ENCODE results near the gene NINJ1.

DNA sequence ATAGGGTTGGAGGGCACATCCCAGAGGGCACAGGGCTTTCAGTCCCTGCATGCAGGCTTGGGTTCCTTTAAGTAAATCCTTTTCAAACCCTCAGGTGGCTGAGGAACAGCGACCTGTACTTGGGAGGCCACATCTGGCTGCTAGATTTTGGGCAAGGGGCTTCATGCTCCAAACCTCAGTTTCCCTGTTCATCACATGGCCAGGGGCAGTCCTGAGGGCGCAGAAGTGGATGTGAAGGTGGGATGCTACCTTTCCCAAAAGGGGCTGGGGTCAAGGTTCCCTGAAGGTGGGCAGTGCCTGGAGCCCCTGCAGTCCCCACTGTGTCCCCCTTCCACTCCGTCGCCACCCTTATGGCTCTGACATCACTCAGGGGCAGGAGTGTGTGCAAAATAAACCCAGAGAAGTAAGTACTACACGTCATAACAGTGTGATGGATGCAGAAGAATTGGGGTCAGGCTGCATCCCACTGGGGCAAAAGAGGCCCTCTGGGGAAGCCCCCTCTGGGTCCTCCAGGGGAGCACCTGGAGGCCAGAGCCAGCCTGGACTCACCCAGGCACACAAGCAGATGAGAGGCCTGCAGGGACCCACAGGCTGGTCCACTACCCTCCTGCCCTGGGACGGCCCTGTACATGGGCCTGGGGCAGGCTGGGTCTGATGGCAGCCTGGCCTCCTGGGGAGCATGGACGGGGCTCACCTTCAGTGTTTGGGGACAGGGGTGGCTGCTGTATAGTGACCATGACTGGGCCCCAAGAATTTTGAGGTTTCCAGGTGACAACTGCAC is 40.0 kb downstream of the NINJ1 start:
- TF ChIP-seq, protein P1, sequence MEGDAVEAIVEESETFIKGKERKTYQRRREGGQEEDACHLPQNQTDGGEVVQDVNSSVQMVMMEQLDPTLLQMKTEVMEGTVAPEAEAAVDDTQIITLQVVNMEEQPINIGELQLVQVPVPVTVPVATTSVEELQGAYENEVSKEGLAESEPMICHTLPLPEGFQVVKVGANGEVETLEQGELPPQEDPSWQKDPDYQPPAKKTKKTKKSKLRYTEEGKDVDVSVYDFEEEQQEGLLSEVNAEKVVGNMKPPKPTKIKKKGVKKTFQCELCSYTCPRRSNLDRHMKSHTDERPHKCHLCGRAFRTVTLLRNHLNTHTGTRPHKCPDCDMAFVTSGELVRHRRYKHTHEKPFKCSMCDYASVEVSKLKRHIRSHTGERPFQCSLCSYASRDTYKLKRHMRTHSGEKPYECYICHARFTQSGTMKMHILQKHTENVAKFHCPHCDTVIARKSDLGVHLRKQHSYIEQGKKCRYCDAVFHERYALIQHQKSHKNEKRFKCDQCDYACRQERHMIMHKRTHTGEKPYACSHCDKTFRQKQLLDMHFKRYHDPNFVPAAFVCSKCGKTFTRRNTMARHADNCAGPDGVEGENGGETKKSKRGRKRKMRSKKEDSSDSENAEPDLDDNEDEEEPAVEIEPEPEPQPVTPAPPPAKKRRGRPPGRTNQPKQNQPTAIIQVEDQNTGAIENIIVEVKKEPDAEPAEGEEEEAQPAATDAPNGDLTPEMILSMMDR (IDR thresholded peaks at IDR 0.05; ENCODE audit: control extremely low read depth in 1 of 3, insufficient read depth in 1 of 3, low read depth in 1 of 3, low read length in 3 of 3): no peak
- no peak for TF ChIP-seq POLR2A (IDR thresholded peaks at IDR 0.05; ENCODE audit: control extremely low read depth in 1 of 2, low read depth in 2 of 2, low read length in 2 of 2)
- no peak for TF ChIP-seq TAF7 (optimal IDR thresholded peaks at IDR 0.05; ENCODE audit: borderline replicate concordance, low read depth, low read length)
- no peak for TF ChIP-seq SIX5 (IDR thresholded peaks at IDR 0.05; ENCODE audit: low read depth, low read length)
- TF ChIP-seq, protein P2, sequence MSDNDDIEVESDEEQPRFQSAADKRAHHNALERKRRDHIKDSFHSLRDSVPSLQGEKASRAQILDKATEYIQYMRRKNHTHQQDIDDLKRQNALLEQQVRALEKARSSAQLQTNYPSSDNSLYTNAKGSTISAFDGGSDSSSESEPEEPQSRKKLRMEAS (IDR thresholded peaks at IDR 0.05): no peak
- no peak for TF ChIP-seq RAD21 (IDR thresholded peaks at IDR 0.05 in 1 of 2, conservative IDR thresholded peaks at IDR 0.05 in 1 of 2; ENCODE audit: low read depth in 2 of 2, low read length in 2 of 2)
- no peak for TF ChIP-seq KDM1A (IDR thresholded peaks at IDR 0.05; ENCODE audit: borderline replicate concordance, low read length)
- TF ChIP-seq EZH2 (IDR thresholded peaks at IDR 0.05; ENCODE audit: low read depth, low read length, severe bottlenecking): no peak
- no peak for TF ChIP-seq CEBPB (IDR thresholded peaks at IDR 0.05; ENCODE audit: low read depth, low read length)

All from H1 (cell line).